Rectal smooth muscle tissue (tissue), 1 donor: ENCODE measurements around the gene BRDT.
"Not testable (repeated sequence)": the region's sequence is repeated elsewhere in the genome, so short reads cannot be mapped to it uniquely, and the experiment has no call there.

Source experiments
- H3K27ac ChIP-seq: one replicate; pipeline ENCODE4 v1.7.0; 2013; ENCODE audit warnings: low read depth, low read length, inconsistent platforms
- H3K27me3 ChIP-seq: one replicate; pipeline ENCODE4 v1.7.0; 2013; ENCODE audit warnings: low read length; ENCODE audit not compliant: control insufficient read depth, insufficient read depth
- H3K36me3 ChIP-seq: one replicate; pipeline ENCODE4 v1.7.0; 2013; ENCODE audit warnings: low read length; ENCODE audit not compliant: control insufficient read depth, insufficient read depth
- H3K4me1 ChIP-seq: one replicate; pipeline ENCODE4 v1.7.0; 2013; ENCODE audit warnings: low read length; ENCODE audit not compliant: control insufficient read depth, insufficient read depth
- H3K4me3 ChIP-seq: one replicate; pipeline ENCODE4 v1.7.0; 2013; ENCODE audit warnings: low read length
- H3K9ac ChIP-seq: one replicate; pipeline ENCODE4 v1.7.0; 2013; ENCODE audit warnings: low read length

The BRDT gene

DNA sequence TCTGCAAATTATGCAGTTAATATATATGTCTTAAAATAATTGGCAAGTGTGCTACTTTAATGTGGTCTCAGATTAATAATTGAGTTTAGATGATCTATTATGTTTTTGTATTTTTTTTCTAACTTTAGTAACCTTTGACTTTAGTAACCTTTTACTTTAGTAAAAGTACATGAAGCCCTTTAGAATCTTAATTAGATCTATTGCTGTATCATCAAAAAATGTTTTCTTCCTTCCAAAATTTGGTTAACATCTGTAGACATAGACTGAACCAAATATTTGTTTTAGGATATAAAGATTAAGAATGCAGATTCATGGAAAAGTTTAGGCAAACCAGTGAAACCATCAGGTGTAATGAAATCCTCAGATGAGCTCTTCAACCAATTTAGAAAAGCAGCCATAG lies 54.9 kb downstream of the BRDT start:
- no peak overlapping the region for H3K27ac ChIP-seq
- no peak overlapping the region for H3K4me3 ChIP-seq
- no peaks in the 10 kb centered on the region for H3K27me3 ChIP-seq
- no peaks in the 10 kb centered on the region for H3K4me1 ChIP-seq
- H3K36me3 ChIP-seq = no peaks in the 10 kb centered on the region
- H3K9ac ChIP-seq = no peak overlapping the region

DNA sequence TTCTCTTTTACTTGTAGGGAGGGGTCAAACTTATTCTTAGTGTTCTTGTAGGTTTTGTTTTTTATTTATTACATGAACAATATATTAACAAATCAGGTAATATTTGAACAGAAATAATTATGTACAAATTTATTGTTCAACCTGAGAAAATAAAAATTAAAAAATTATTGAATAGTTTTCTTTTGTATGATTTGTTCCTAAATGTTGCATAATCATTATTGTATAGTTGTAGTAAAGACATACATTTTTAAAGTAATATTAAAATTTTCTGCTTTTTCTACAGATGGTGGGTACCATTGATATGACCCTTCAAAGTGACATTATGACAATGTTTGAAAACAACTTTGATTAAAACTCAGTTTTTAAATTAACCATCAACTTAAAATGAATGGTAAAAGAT lies 64.7 kb downstream of the BRDT start:
- H3K36me3 ChIP-seq = no peaks in the 10 kb centered on the region
- H3K27me3 ChIP-seq = no peaks in the 10 kb centered on the region
- no peak overlapping the region for H3K9ac ChIP-seq
- H3K4me3 ChIP-seq = no peak overlapping the region
- no peak overlapping the region for H3K27ac ChIP-seq
- H3K4me1 ChIP-seq = no peaks in the 10 kb centered on the region

DNA sequence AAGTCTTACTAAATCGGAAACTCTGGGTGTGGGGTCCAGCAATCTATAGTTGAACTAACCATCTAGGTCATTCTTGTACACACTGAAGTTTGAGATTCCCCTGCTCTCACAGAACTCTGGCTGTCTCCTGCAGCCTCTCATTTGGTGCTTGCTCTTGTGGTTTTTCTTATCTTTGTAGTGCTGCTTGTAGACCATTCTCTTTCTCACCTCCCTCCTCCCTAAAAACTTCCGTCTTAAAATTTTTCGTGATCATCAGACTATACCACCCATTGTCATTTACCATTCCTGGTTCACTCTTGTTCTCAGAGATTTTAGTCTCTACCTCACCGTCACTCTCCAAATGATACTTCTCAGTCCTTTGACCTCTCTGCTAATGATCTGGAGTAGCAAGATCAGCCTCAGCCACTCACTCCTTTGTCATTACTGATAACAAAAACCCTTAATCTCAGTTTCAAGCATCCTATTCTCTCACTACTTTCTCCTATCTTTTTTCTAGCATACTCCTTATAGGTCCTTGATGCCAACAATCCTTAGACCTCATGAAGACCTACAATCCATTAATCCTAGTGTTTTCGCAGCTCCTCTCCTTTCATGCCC lies 67.6 kb downstream of the BRDT start:
- no peak overlapping the region for H3K4me3 ChIP-seq

DNA sequence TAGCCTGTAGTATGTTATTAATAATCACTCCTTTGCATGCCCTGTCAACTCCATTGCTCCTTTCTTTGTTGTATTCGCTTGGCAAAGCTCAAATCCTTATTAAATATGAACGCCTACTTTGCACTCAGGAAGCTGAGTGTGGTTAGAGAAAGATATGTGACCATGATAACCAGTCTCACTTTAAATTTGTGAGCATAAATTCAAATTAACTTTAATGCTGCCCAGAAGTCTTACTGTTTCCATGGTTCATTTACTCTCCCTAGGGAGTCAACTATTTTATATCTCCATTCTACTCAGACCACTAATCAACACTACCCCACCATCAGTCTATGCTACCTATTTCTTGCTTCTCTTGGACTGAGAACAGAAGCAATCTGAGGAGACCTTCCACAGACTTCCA lies 68.5 kb downstream of the BRDT start:
- Histone ChIP-seq H3K27ac (no peak overlapping the region), H3K36me3 (no peaks in the 10 kb centered on the region), H3K4me1 (no peaks in the 10 kb centered on the region), H3K27me3 (no peaks in the 10 kb centered on the region), H3K9ac (no peak overlapping the region), H3K4me3 (no peak overlapping the region)

More for the DNA sequence above, 67.6 kb downstream of the BRDT start:
- Histone ChIP-seq H3K36me3 (no peaks in the 10 kb centered on the region), H3K9ac (no peak overlapping the region), H3K27ac (no peak overlapping the region), H3K4me1 (no peaks in the 10 kb centered on the region), H3K27me3 (no peaks in the 10 kb centered on the region)

- H3K27me3 ChIP-seq, H3K4me3 ChIP-seq, H3K36me3 ChIP-seq, H3K9ac ChIP-seq, H3K27ac ChIP-seq, H3K4me1 ChIP-seq: not testable (repeated sequence)
Observed at GRCh38 chr1:92026042-92026441, 76.8 kb downstream of the BRDT start.

- Histone ChIP-seq H3K4me3 (no peak overlapping the region), H3K9ac (no peak overlapping the region), H3K4me1 (no peaks in the 10 kb centered on the region), H3K27ac (no peak overlapping the region), H3K36me3 (no peaks in the 10 kb centered on the region), H3K27me3 (no peaks in the 10 kb centered on the region)
Observed at GRCh38 chr1:92026806-92027205, 77.6 kb downstream of the BRDT start.

DNA sequence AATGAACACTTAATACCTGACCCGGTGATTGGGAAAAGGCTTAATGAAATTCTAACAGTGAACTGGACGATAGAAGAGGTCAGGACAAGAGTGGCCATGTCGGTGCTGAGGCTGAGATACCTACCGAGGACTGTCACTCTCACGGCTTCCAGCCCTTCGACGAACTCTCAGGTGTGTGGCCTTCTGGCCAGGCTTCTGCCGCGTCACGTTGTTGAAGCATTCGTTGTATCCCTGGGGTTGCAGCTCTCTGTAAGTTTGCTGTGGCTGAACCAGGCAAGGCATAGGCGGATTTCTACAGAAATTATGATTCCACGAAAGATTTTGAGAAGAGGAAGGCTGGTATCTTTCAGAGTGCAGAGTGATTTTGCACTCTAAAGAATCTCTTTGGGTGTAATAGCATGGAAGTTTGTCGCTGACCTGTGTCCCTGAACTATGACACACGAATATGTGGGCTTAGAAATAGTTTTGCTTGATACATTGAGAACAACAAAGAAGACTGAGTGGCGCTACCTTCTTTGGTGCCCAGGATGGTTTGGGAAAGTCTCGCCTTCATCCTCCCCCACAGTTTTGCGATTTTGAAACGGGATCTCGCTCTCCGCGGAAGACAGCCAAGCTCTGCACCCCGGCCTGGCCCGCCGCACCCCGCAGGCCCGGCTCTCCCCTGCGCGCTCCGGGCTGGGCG lies 80.2 kb downstream of the BRDT start:
- Histone ChIP-seq H3K36me3 (no peaks in the 10 kb centered on the region), H3K27ac (no peak overlapping the region), H3K9ac (no peak overlapping the region), H3K4me1 (no peaks in the 10 kb centered on the region), H3K27me3 (no peaks in the 10 kb centered on the region), H3K4me3 (peak overlapping the region; percentile 73)

DNA sequence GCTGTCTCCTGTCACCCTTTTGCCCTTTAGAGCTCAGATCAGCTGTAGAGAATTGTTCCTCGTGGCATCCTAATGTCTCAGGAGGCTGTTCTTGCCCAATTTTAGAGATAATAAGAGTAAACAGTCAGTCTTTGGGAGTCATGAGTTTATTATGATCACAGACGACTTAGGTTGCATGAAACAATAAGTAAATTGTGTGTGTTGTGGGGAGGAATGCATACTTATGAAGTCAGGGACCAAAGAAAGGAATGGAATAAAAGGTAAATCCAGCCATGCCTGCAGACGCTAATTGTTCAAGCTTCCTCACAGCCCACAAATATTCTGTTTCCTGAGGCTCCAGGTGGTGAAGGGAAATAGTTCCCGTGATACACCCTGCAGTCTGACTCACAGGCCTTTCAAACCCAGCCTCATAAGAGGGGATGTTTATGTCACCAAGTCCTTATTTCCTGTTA lies 81.5 kb downstream of the BRDT start:
- Histone ChIP-seq H3K4me3 (no peak overlapping the region), H3K27ac (no peak overlapping the region), H3K9ac (no peak overlapping the region)

DNA sequence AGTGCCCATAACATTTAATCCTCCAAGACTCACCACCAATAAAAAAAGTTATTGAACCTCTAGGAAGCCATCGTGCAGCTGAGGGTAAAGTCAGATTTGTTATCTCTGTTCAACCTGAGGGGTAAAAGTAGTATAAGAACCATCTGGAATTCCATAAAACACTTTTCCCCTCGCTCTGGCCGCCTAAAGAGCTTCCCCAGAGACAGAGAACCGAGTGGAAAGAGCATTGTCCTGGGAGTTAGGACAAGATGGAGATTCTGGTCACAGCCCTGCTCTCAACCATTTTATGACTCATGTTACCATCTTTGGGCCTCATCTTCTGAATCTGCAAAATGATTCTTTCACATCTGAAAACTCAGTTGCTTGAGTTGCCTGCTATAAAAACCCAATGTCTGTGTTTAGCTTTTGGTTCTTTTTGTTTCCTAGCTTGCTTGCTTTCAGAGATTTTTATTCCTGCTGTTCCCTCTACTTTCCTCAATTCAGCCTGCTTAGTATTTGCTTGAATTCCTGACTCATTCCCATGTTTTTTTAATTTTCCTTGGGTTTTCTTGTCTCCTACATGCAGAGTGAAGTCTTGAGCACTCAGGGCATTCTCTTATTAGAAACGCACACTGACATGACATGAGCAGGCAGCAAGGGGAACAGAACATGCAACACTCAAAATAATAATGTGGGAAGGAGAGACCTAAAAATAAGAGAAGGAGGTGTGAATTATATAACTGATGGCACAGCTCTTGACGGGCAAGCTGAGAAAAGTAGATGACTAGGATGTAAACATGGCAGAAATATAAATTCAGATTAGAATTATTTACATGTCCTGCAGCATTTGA lies 82.3 kb downstream of the BRDT start:
- H3K27me3 ChIP-seq = no peaks in the 10 kb centered on the region
- H3K27ac ChIP-seq = no peak overlapping the region
- H3K9ac ChIP-seq = no peak overlapping the region
- H3K36me3 ChIP-seq = no peaks in the 10 kb centered on the region
- H3K4me1 ChIP-seq = no peaks in the 10 kb centered on the region
- H3K4me3 ChIP-seq = no peak overlapping the region

More for the DNA sequence above, 81.5 kb downstream of the BRDT start:
- H3K27me3 ChIP-seq = no peaks in the 10 kb centered on the region
- no peaks in the 10 kb centered on the region for H3K36me3 ChIP-seq
- H3K4me1 ChIP-seq = no peaks in the 10 kb centered on the region

DNA sequence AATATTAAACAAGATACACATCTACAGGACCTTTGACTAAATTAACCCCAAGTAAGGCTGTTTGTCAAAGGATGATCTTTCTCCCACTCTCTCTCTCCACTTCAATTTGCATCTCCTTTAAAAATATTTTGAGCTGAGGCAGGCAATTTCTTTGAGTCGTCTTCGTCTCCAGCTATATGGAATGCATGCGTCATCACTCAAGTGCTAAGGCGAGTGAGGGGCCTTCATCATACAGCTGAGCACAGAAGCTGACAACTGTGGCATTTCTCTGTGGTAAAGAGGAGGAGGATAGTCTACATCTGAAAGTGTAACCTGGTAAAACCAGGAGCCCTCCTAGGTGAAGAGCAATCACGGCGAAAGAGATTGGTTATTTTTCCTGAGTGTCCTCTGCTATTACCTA lies 88.2 kb downstream of the BRDT start:
- Histone ChIP-seq H3K4me1 (no peaks in the 10 kb centered on the region), H3K9ac (no peak overlapping the region), H3K27ac (no peak overlapping the region), H3K36me3 (no peaks in the 10 kb centered on the region), H3K4me3 (no peak overlapping the region), H3K27me3 (no peaks in the 10 kb centered on the region)

GRCh38 chr1:92038695-92039346 lies 89.6 kb downstream of the BRDT start:
- Histone ChIP-seq H3K4me3 (no peak overlapping the region), H3K36me3 (no peaks in the 10 kb centered on the region), H3K27me3 (no peaks in the 10 kb centered on the region), H3K27ac (no peak overlapping the region), H3K9ac (no peak overlapping the region), H3K4me1 (no peaks in the 10 kb centered on the region)

DNA sequence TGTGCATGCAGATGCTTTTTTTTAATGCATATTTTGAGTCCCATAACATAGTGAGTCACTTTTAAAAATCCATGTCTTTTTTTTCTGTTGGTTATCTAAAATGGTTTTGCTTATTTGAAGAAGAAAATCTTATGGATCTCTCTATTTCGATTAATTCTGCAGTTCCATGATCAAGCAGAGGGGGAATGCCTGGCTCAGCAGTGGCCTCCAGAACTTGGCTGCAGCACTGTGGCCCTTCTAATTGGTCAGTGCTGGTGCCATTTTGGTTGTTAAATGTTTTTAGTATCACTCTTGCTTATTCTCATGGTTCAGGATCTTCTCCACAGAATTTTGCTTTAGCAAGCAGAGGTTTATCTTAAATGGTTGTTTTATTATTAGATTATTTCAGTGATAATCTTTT lies 91.8 kb downstream of the BRDT start:
- H3K4me3 ChIP-seq = no peak overlapping the region
- H3K27me3 ChIP-seq = no peaks in the 10 kb centered on the region
- no peaks in the 10 kb centered on the region for H3K4me1 ChIP-seq
- H3K36me3 ChIP-seq = no peaks in the 10 kb centered on the region
- no peak overlapping the region for H3K27ac ChIP-seq
- no peak overlapping the region for H3K9ac ChIP-seq
